HepG2 (cell line): ENCODE measurements around the gene POLE3. TPM values are rescaled to one million over a fixed set of nuclear protein-coding genes. Genes with fewer than 3 reads are reported as not detected.

Experiments used
- ATF4 ChIP-seq, 2 experiments: fragments of 450-650 bp in 1 of 2; sonication (generic) in 1 of 2; formaldehyde crosslinking; IDR thresholded peaks; 2 replicates each; pipeline versions ENCODE4 v1.5.0 to v1.8.0; 2020 to 2022; ENCODE audit warnings: mild to moderate bottlenecking in 1 of 2, missing genetic modification reagents in 1 of 2
- BORCS8-MEF2B ChIP-seq: sonication (generic); formaldehyde crosslinking; IDR thresholded peaks from 2 replicates; pipeline ENCODE4 v1.8.0; 2022; ENCODE audit warnings: mild to moderate bottlenecking, missing genetic modification reagents
- CENPBD1 ChIP-seq: sonication (generic); formaldehyde crosslinking; IDR thresholded peaks from 2 replicates; pipeline ENCODE4 v1.8.0; 2022; ENCODE audit warnings: missing genetic modification reagents, low read depth, mild to moderate bottlenecking, borderline replicate concordance
- DNMT3B ChIP-seq: conservative IDR thresholded peaks from 2 replicates; pipeline ENCODE4 v1.6.1; 2016; ENCODE audit warnings: missing biosample characterization, control low read depth
- EEA1 ChIP-seq: sonication (generic); formaldehyde crosslinking; IDR thresholded peaks from 2 replicates; pipeline ENCODE4 v1.5.1; 2020; ENCODE audit warnings: mild to moderate bottlenecking, missing genetic modification reagents, borderline replicate concordance
- ERF ChIP-seq: IDR thresholded peaks from 2 replicates; pipeline ENCODE4 v1.6.1; 2018; ENCODE audit warnings: missing biosample characterization, missing genetic modification reagents
- GATA4 ChIP-seq: sonication (generic); IDR thresholded peaks from 2 replicates; pipeline ENCODE4 v1.6.1; 2016; ENCODE audit warnings: antibody characterized with exemption, low read depth, borderline replicate concordance
- IKZF1 ChIP-seq: fragments of 450-650 bp; IDR thresholded peaks from 2 replicates; pipeline ENCODE4 v1.7.1; 2016
- ISX ChIP-seq: sonication (generic); formaldehyde crosslinking; conservative IDR thresholded peaks from 2 replicates; pipeline ENCODE4 v1.5.0; 2020; ENCODE audit warnings: missing genetic modification reagents
- MED1 ChIP-seq: sonication (generic); formaldehyde crosslinking; IDR thresholded peaks from 2 replicates; pipeline ENCODE4 v1.4.0; 2020; ENCODE audit warnings: missing genetic modification reagents
- MNT ChIP-seq: fragments of 450-650 bp; IDR thresholded peaks from 2 replicates; pipeline ENCODE4 v1.6.1; 2016
- MXD3 ChIP-seq: IDR thresholded peaks from 2 replicates; pipeline ENCODE4 v1.6.1; 2016; ENCODE audit warnings: mild to moderate bottlenecking, missing biosample characterization, missing genetic modification reagents
- ONECUT2 ChIP-seq: sonication (generic); formaldehyde crosslinking; IDR thresholded peaks from 2 replicates; pipeline ENCODE4 v1.4.0; 2020; ENCODE audit warnings: missing genetic modification reagents
- PAX8 ChIP-seq: sonication (generic); formaldehyde crosslinking; IDR thresholded peaks from 2 replicates; pipeline ENCODE4 v1.8.0; 2022; ENCODE audit warnings: mild to moderate bottlenecking, missing genetic modification reagents, borderline replicate concordance
- PHF8 ChIP-seq: sonication (generic); formaldehyde crosslinking; IDR thresholded peaks from 2 replicates; pipeline ENCODE4 v1.5.0; 2020; ENCODE audit warnings: missing genetic modification reagents
- PLSCR1 ChIP-seq: sonication (generic); formaldehyde crosslinking; IDR thresholded peaks from 2 replicates; pipeline ENCODE4 v1.5.0; 2020; ENCODE audit warnings: missing genetic modification reagents, mild to moderate bottlenecking, borderline replicate concordance
- SRSF4 ChIP-seq: fragments of 200-400 bp; formaldehyde crosslinking; IDR thresholded peaks from one replicate; pipeline ENCODE4 v1.6.1; 2018; ENCODE audit warnings: mild to moderate bottlenecking, low read depth, low read length, moderate library complexity; ENCODE audit not compliant: poor library complexity, severe bottlenecking
- TP53 ChIP-seq: sonication (generic); formaldehyde crosslinking; conservative IDR thresholded peaks from 2 replicates; pipeline ENCODE4 v1.4.0; 2020; ENCODE audit warnings: missing genetic modification reagents
- WIZ ChIP-seq: sonication (generic); formaldehyde crosslinking; IDR thresholded peaks from 2 replicates; pipeline ENCODE4 v1.5.1; 2020; ENCODE audit warnings: mild to moderate bottlenecking, missing genetic modification reagents
- ZNF12 ChIP-seq: sonication (generic); formaldehyde crosslinking; IDR thresholded peaks from 2 replicates; pipeline ENCODE4 v1.5.0; 2020; ENCODE audit warnings: missing genetic modification reagents
- ZNF619 ChIP-seq: sonication (generic); formaldehyde crosslinking; IDR thresholded peaks from 2 replicates; pipeline ENCODE4 v1.4.0; 2020; ENCODE audit warnings: mild to moderate bottlenecking, missing genetic modification reagents
- ZNF713 ChIP-seq: sonication (generic); formaldehyde crosslinking; IDR thresholded peaks from 2 replicates; pipeline ENCODE4 v1.4.0; 2020; ENCODE audit warnings: mild to moderate bottlenecking, missing genetic modification reagents
- ZNF740 ChIP-seq: sonication (generic); formaldehyde crosslinking; IDR thresholded peaks from 2 replicates; pipeline ENCODE4 v1.4.0; 2020; ENCODE audit warnings: missing genetic modification reagents
- polyA plus RNA-seq, 8 experiments: library from polyadenylated mRNA; depleted of rRNA in 3 of 8; stranded (reverse) in 7 of 8; unstranded in 1 of 8; fragments of >200 nt; fragmentation: Illumina TruSeq in 4 of 8; extraction: Trizol in 4 of 8; gene quantifications; 2 replicates each; pipeline versions ENCODE4 v1.2.1 to v1.2.3, GENCODE V29; 2011 to 2016; ENCODE audit warnings: low read depth in 4 of 8, missing spikeins in 1 of 8, mixed read lengths in 1 of 8; ENCODE audit not compliant: insufficient read depth in 1 of 8
- total RNA-seq, 5 experiments: library from RNA; depleted of rRNA; stranded (reverse); fragments of >200 nt; fragmentation: Illumina TruSeq; extraction: Trizol; gene quantifications; 2 replicates each; pipeline ENCODE4 v1.2.3, GENCODE V29; 2016; ENCODE audit warnings: low read depth in 1 of 5

POLE3 gene
- total and polyA plus RNA-seq, 2 of the 13 experiments (the other 11 are each of a cell fraction or from before 2014, with no cell fraction given) = 36.0 to 77.2 TPM

GRCh38 chr9:113387560-113388230 lies 22.8 kb downstream of the POLE3 start (continued):
- TF ChIP-seq PLSCR1 (CRISPR knock-in tag) = no peak
- peak; percentile 60 for TF ChIP-seq MXD3 (CRISPR knock-in tag)
- no peak for TF ChIP-seq EEA1 (CRISPR knock-in tag)
- TF ChIP-seq ISX = no peak
- TF ChIP-seq ZNF713 (CRISPR knock-in tag) = no peak
- peak; percentile 99 for TF ChIP-seq ONECUT2
- no peak; the same call in 1 of the 2 replicates for TF ChIP-seq DNMT3B (CRISPR knock-in tag)
- peak; percentile 32; the same call in 1 of the 2 replicates for TF ChIP-seq ERF (CRISPR knock-in tag)
- TF ChIP-seq IKZF1 = no peak
- no peak for TF ChIP-seq SRSF4
- no peak for TF ChIP-seq ZNF619 (CRISPR knock-in tag)
- peak; percentile 40; the same call in 1 of the 2 replicates for TF ChIP-seq ZNF12 (CRISPR knock-in tag)
- TF ChIP-seq CENPBD1 (CRISPR knock-in tag) = no peak
- peak; percentile 94 for TF ChIP-seq MED1
- TF ChIP-seq BORCS8-MEF2B (CRISPR knock-in tag) = peak; percentile 74
- TF ChIP-seq MNT = no peak
- TF ChIP-seq WIZ (CRISPR knock-in tag) = no peak
- no peak for TF ChIP-seq PAX8 (CRISPR knock-in tag)
- TF ChIP-seq PHF8 = peak; percentile 53; the same call in 1 of the 2 replicates
- no peak for TF ChIP-seq TP53 (CRISPR knock-in tag)
- no peak for TF ChIP-seq ZNF740
- TF ChIP-seq ATF4 (CRISPR knock-in tag; IDR thresholded peaks at IDR 0.05) = no peak
- no peak for TF ChIP-seq GATA4
